T-helper 2 cell (primary cell): ENCODE measurements around the gene VAC14.
"Not testable (repeated sequence)": the region's sequence is repeated elsewhere in the genome, so short reads cannot be mapped to it uniquely, and the experiment has no call there.

Experiments
- DNase-seq, 5 experiments: peaks; one replicate each; pipeline versions ENCODE4 v3.0.0 to v3.0.0-alpha.2; 2012 to 2022

VAC14 gene

GRCh38 chr16:70658921-70659320, 142.0 kb downstream of the VAC14 start:
- DNase-seq, result no peak

- no peak for DNase-seq
Measured at GRCh38 chr16:70657956-70658355, 143.0 kb downstream of the VAC14 start.

- no peak for DNase-seq
Measured at GRCh38 chr16:70656712-70657263, 144.2 kb downstream of the VAC14 start.

GRCh38 chr16:70656065-70656711, 144.8 kb downstream of the VAC14 start:
- no peak for DNase-seq

GRCh38 chr16:70653809-70654771, 146.9 kb downstream of the VAC14 start:
- DNase-seq, result peak; percentile 29 to 74 (median 56)

GRCh38 chr16:70653406-70653805, 147.6 kb downstream of the VAC14 start:
- DNase-seq, result no peak

- no peak for DNase-seq
Measured at GRCh38 chr16:70652322-70652721, 148.6 kb downstream of the VAC14 start.

- DNase-seq, result no peak
Measured at GRCh38 chr16:70651524-70651923, 149.4 kb downstream of the VAC14 start.

- no peak for DNase-seq
Measured at GRCh38 chr16:70650216-70650615, 150.7 kb downstream of the VAC14 start.

- DNase-seq, result no peak
Measured at GRCh38 chr16:70649300-70649699, 151.7 kb downstream of the VAC14 start.

- no peak for DNase-seq
Measured at GRCh38 chr16:70648606-70649005, 152.4 kb downstream of the VAC14 start.

GRCh38 chr16:70647441-70648359, 153.3 kb downstream of the VAC14 start:
- no peak for DNase-seq

GRCh38 chr16:70646260-70647241, 154.4 kb downstream of the VAC14 start, which contains the start of gene IL34:
Gene IL34 (plus strand): TSS chr16:70646559. CDS start chr16:70646948, 389 bp downstream.
- DNase-seq, result no peak

GRCh38 chr16:70644763-70645597, 156.0 kb downstream of the VAC14 start:
- DNase-seq, result no peak

GRCh38 chr16:70643264-70643663, 157.7 kb downstream of the VAC14 start:
- not testable (repeated sequence) for DNase-seq

GRCh38 chr16:70642633-70643032, 158.3 kb downstream of the VAC14 start:
- DNase-seq, result no peak

GRCh38 chr16:70638814-70639792, 161.9 kb downstream of the VAC14 start:
- DNase-seq, result no peak
